Measurements from ENCODE around the gene FAR2. TPM values are rescaled to one million over a fixed set of nuclear protein-coding genes. Genes with fewer than 3 reads are reported as not detected.
"Not testable (repeated sequence)": the region's sequence is repeated elsewhere in the genome, so short reads cannot be mapped to it uniquely, and the experiment has no call there.

Gene FAR2
- total RNA-seq, 2 donors from 2014 or later: 42.5 to 96.7 TPM

DNA sequence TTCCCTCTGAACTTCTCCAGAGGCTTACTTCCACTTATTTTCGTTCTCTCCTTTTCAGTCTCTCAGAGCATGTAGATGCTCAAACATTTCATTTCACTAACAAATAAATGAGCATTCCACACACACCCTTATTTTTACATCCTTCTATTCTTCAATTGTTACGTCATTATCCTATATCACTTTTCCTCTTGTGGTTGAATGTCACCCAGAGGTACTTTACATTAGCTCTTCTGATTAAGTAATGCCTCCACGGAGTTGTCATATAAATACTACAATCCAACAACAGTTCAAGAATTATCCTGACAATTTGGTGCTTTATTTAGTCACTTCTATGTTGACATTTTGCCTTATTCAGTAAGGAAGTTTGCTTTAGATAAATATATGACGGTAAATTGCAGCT lies 18.4 kb downstream of the FAR2 start:
- Histone ChIP-seq H3K4me1 (ENCODE audit: control insufficient read depth, insufficient read depth, low read length) (no peaks in the 10 kb centered on the region), H3K9me3 (ENCODE audit: control insufficient read depth, low read length) (peaks cover 44% of the 10 kb centered on the region), H3K9ac (ENCODE audit: extremely low read depth, low read length, poor library complexity, severe bottlenecking) (no peak overlapping the region), H3K36me3 (ENCODE audit: control insufficient read depth, insufficient read depth, low read length) (peaks cover 8% of the 10 kb centered on the region), H3K27ac (ENCODE audit: low read depth, low read length) (no peak overlapping the region), H3K27me3 (ENCODE audit: control insufficient read depth, insufficient read depth, low read length, poor library complexity, severe bottlenecking) (no peaks in the 10 kb centered on the region), H3K4me3 (ENCODE audit: low read length) (peak overlapping the region; percentile 21)
- H3K36me3 Mint-ChIP-seq (ENCODE audit: low read depth): peaks cover 51% of the 10 kb centered on the region
- H3K27me3 Mint-ChIP-seq (ENCODE audit: insufficient read depth): peaks cover 3% of the 10 kb centered on the region
- TF ChIP-seq, protein P1, sequence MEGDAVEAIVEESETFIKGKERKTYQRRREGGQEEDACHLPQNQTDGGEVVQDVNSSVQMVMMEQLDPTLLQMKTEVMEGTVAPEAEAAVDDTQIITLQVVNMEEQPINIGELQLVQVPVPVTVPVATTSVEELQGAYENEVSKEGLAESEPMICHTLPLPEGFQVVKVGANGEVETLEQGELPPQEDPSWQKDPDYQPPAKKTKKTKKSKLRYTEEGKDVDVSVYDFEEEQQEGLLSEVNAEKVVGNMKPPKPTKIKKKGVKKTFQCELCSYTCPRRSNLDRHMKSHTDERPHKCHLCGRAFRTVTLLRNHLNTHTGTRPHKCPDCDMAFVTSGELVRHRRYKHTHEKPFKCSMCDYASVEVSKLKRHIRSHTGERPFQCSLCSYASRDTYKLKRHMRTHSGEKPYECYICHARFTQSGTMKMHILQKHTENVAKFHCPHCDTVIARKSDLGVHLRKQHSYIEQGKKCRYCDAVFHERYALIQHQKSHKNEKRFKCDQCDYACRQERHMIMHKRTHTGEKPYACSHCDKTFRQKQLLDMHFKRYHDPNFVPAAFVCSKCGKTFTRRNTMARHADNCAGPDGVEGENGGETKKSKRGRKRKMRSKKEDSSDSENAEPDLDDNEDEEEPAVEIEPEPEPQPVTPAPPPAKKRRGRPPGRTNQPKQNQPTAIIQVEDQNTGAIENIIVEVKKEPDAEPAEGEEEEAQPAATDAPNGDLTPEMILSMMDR (conservative IDR thresholded peaks at IDR 0.05): no peak
- no peak for DNase-seq
- peaks cover 41% of the 10 kb centered on the region for H3K4me1 Mint-ChIP-seq
- no peak overlapping the region for H3K27ac Mint-ChIP-seq
- peaks cover 48% of the 10 kb centered on the region for H3K9me3 Mint-ChIP-seq
- 84 to 91% methylated on average over 3 to 4 of the region's 4 CpGs for WGBS, 2 experiments (ENCODE audit: insufficient coverage in 1 of 2, insufficient read length in 1 of 2)
- H3K4me3 Mint-ChIP-seq: no peak overlapping the region

DNA sequence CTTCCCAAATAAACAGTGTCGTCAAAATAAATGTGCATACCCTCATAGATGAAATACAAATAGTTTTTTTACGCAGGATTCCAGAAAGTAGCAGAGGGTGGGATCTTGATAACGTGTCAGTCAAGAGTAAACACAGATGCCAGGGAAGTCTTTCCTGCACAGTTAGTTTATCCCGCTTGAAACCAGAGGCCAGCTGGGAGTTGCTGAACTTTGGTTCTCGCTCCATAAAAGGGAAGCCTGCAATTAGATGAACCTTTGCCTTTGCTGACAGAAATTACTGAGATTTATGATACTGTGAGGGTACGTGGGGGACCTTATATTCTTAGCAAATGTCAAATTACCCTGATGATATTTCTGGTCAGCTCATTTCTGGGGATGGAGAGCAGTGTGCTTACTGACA lies 18.9 kb downstream of the FAR2 start:
- no peaks in the 10 kb centered on the region for H3K4me1 ChIP-seq (ENCODE audit: control insufficient read depth, insufficient read depth, low read length)
- H3K36me3 Mint-ChIP-seq (ENCODE audit: low read depth): peaks cover 56% of the 10 kb centered on the region
- TF ChIP-seq, protein P1 (conservative IDR thresholded peaks at IDR 0.05): no peak
- no peak overlapping the region for H3K27ac ChIP-seq (ENCODE audit: low read depth, low read length)
- 90 to 91% methylated on average over 5 to 6 of the region's 6 CpGs for WGBS, 2 experiments (ENCODE audit: insufficient coverage in 1 of 2, insufficient read length in 1 of 2)
- H3K27me3 ChIP-seq (ENCODE audit: control insufficient read depth, insufficient read depth, low read length, poor library complexity, severe bottlenecking): no peaks in the 10 kb centered on the region
- peaks cover 50% of the 10 kb centered on the region for H3K9me3 ChIP-seq (ENCODE audit: control insufficient read depth, low read length)
- no peak overlapping the region for H3K9ac ChIP-seq (ENCODE audit: extremely low read depth, low read length, poor library complexity, severe bottlenecking)
- H3K27me3 Mint-ChIP-seq (ENCODE audit: insufficient read depth): peaks cover 3% of the 10 kb centered on the region
- H3K4me3 Mint-ChIP-seq: no peak overlapping the region
- H3K4me3 ChIP-seq (ENCODE audit: low read length): peak overlapping the region; percentile 21
- H3K36me3 ChIP-seq (ENCODE audit: control insufficient read depth, insufficient read depth, low read length): peaks cover 8% of the 10 kb centered on the region
- no peak for DNase-seq
- no peak overlapping the region for H3K27ac Mint-ChIP-seq
- H3K4me1 Mint-ChIP-seq: peaks cover 41% of the 10 kb centered on the region
- peaks cover 53% of the 10 kb centered on the region for H3K9me3 Mint-ChIP-seq

DNA sequence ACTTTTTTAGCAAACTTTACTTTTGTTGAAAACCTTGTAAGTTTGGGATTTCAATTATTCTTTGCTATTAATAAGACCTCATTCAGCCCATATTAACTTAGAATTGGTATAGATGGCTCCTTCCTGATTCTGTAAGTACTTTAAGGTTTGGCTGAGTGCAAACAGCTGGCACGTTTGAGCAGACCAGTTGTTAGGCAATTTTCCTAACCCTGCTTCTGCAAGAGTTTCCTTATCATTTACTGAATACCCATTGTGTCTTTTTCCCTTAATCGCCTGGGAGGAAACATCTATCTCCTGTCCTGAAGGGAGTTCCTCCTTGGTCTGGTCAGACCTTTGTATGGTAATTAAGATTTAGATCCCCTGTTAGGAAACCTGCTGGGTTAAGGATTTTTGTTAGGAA lies 20.9 kb downstream of the FAR2 start:
- not testable (repeated sequence) for H3K27me3 Mint-ChIP-seq (ENCODE audit: insufficient read depth); H3K27me3 ChIP-seq (ENCODE audit: control insufficient read depth, insufficient read depth, low read length, poor library complexity, severe bottlenecking); DNase-seq; H3K4me1 ChIP-seq (ENCODE audit: control insufficient read depth, insufficient read depth, low read length); H3K36me3 ChIP-seq (ENCODE audit: control insufficient read depth, insufficient read depth, low read length); H3K9ac ChIP-seq (ENCODE audit: extremely low read depth, low read length, poor library complexity, severe bottlenecking); H3K27ac ChIP-seq (ENCODE audit: low read depth, low read length)
- Mint-ChIP-seq H3K27ac (peak overlapping the region; percentile 74), H3K4me1 (peaks cover 33% of the 10 kb centered on the region), H3K36me3 (ENCODE audit: low read depth) (peaks cover 74% of the 10 kb centered on the region), H3K9me3 (peaks cover 72% of the 10 kb centered on the region), H3K4me3 (peak overlapping the region; percentile 13)
- WGBS, 2 experiments (ENCODE audit: insufficient coverage in 1 of 2, insufficient read length in 1 of 2): 44 to 60% methylated on average over 1 to 2 of the region's 2 CpGs
- H3K9me3 ChIP-seq (ENCODE audit: control insufficient read depth, low read length): peaks cover 66% of the 10 kb centered on the region
- H3K4me3 ChIP-seq (ENCODE audit: low read length): peak overlapping the region; percentile 21

DNA sequence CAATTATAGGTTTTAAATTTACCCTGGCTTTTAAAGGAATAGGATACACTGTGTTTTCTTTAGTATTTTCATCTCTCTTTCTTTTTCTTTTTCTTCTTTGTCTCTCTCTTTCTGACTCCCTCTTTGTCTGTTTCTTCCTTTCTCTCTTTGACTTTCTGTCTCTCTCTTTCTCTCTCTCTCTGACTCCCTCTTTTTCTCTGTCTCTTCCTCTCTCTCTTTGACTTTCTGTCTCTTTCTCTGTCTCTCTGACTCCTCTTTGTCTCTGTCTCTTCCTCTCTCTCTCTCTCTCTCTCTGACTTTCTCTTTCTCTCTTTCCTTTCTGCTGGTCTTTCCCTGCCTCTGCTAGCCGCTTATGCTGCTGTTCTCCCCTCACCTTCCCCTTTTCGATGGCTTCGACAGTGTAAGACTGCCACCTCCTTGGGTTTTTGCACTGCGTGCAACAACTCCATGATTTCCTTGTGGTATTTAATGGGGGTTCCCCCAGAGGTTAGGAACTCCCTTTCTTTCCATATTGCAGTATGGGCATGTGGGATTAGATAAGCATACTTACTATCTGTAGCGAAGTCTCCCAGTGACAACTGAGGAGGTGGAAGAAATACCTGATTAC lies 21.5 kb downstream of the FAR2 start:
- 97 to 100% methylated on average over 1 to 5 of the region's 5 CpGs for WGBS, 2 experiments (ENCODE audit: insufficient coverage in 1 of 2, insufficient read length in 1 of 2)
- not testable (repeated sequence) for H3K27me3 ChIP-seq (ENCODE audit: control insufficient read depth, insufficient read depth, low read length, poor library complexity, severe bottlenecking); H3K9ac ChIP-seq (ENCODE audit: extremely low read depth, low read length, poor library complexity, severe bottlenecking); DNase-seq; H3K4me1 ChIP-seq (ENCODE audit: control insufficient read depth, insufficient read depth, low read length); H3K36me3 ChIP-seq (ENCODE audit: control insufficient read depth, insufficient read depth, low read length); H3K27me3 Mint-ChIP-seq (ENCODE audit: insufficient read depth); H3K27ac ChIP-seq (ENCODE audit: low read depth, low read length)
- Mint-ChIP-seq H3K9me3 (peaks cover 78% of the 10 kb centered on the region), H3K4me3 (peak overlapping the region; percentile 13), H3K27ac (peak overlapping the region; percentile 74), H3K4me1 (peaks cover 28% of the 10 kb centered on the region), H3K36me3 (ENCODE audit: low read depth) (peaks cover 80% of the 10 kb centered on the region)
- H3K4me3 ChIP-seq (ENCODE audit: low read length): peak overlapping the region; percentile 44
- peaks cover 72% of the 10 kb centered on the region for H3K9me3 ChIP-seq (ENCODE audit: control insufficient read depth, low read length)
